HEK293T (cell line): ENCODE data around the gene PCNX2.

Experiments used
- FOXA1 ChIP-seq: fragments of 450-650 bp; IDR thresholded peaks from 2 replicates; pipeline ENCODE4 v1.6.1; 2016; ENCODE audit warnings: mild to moderate bottlenecking
- FOXM1 ChIP-seq: fragments of 450-650 bp; IDR thresholded peaks from 2 replicates; pipeline ENCODE4 v1.6.1; 2017; ENCODE audit warnings: mild to moderate bottlenecking, borderline replicate concordance
- SUZ12 ChIP-seq: fragments of 450-650 bp; IDR thresholded peaks from 2 replicates; pipeline ENCODE4 v1.6.1; 2016; ENCODE audit warnings: mild to moderate bottlenecking

DNA sequence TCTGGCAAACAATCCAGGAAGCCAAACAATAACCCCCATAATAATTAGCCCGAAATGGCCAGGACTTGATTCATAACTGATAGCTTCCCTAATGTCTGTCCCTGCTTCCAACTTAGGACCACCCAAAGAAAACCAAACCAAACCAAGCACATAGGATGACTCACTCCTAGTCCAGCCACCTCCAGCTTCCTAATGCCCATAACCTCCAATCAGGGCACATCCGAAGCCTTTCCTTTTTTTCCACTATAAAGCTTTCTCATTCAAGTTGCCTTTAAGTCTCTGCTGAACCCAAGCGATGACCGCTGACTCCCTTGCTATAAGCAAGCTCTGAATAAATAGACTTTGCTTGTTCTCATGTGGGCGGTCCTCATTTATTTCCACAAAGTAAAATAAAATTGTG is 40.4 kb downstream of the PCNX2 start:
- TF ChIP-seq FOXA1 = no peak
- TF ChIP-seq SUZ12 = no peak
- TF ChIP-seq FOXM1 = no peak
